IPS-NIHi7 (cell line): ENCODE data around the gene SVBP.

Experiments
- DNase-seq: peaks from one replicate; pipeline ENCODE4 v3.0.0; 2012; ENCODE audit warnings: mixed read lengths; ENCODE audit errors: extremely low spot score

SVBP gene

DNA sequence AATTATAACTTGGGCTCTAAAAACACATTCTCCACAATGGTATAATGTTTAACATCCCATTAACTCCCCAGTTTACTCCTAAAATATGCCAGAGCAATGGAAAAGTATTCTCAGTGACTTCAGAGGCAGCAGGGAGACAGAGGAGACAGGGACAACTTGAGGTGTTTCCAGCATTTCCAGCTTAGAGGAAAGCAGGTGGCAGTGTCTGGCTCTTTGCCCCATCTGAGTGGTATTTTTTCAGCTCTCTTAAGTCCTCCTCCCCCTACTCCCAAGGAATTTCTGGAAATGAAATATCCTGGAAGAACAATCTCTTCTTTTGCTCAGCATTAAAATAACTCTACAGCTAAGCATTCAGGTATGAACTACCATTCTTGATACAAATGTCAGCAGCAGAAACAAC lies 11.0 kb downstream of the SVBP start:
- no peak for DNase-seq

DNA sequence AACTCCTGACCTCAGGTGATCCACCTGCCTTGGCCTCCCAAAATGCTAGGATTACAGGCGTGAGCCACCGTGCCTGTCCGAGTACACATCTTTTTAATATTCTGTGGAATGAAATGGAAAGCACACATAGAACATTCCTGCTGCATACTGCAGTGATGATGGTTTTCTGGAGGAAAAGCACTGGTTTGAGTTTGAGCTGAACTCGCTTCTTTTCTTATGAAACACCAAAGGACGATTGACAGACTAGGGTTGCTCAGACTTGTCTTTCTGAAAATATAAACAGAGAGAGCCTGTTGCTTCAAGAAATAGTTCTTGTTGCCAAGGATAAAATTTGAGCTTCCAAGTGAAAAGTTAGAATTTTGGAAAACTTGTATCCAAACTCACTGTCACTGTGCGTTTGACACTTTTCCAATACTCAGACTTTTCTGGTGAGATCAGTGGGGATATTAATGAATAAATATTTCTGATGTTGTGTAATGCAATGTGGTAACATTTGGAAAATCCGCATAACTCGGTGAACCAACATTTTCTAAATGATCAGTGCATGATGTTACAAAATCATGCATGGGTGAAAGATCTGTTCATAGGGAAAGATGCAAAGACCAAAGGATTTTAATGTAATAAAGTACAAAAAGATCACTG lies 15.2 kb downstream of the SVBP start:
- no peak for DNase-seq

GRCh38 chr1:42797979-42798378 lies 19.2 kb downstream of the SVBP start:
- DNase-seq, result no peak

DNA sequence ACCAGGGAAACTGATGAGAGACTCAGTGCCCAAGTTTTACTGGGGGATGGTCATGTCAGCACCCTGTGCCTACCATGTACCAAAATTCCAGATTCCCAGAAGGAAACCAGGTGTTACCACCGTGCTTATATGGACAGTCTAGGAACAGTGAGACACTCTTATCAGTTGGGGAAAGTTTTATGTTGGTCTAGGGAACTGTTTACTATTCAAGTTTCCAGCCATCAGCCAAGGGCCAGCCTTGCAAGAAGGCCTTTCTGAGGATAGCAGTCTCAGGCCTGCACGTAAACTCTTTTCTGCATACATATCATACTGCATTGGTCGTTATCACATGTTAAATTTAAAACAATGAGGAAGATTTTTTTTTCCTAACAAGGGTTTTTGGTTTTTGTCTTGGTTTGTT lies 19.8 kb downstream of the SVBP start:
- DNase-seq, result no peak

GRCh38 chr1:42793824-42794223 lies 23.4 kb downstream of the SVBP start:
- DNase-seq, result no peak

- DNase-seq, result no peak
These were observed 29.2 kb downstream of the SVBP start for GRCh38 chr1:42788021-42788420.

DNA sequence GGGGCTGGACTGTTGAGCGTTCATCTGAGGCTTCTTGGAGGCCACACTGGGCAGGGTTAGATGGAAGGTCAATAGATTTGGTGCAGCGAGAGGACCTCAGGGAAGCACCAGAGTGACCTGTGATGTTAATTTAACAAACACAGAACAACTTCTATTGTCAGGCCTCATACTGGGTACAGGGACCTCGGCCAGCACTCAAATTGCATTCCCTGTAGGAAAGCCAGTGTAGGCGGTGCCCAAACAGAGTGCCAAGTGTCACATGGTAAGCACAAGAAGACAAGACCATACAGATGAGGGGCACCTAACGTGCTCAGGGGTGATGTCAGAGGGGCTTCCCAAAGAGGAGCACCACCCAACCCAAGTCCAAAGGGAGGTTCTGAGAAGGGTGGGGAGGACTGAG lies 31.1 kb downstream of the SVBP start:
- DNase-seq, result no peak

GRCh38 chr1:42784946-42785693 lies 32.1 kb downstream of the SVBP start, which contains the start of gene TMEM269:
TSS of gene TMEM269 (plus strand) at chr1:42784991. CDS start at chr1:42789894, 4,903 bp downstream.
- DNase-seq, result no peak

- DNase-seq, result no peak
These were observed 32.7 kb downstream of the SVBP start for GRCh38 chr1:42784547-42784945.

DNA sequence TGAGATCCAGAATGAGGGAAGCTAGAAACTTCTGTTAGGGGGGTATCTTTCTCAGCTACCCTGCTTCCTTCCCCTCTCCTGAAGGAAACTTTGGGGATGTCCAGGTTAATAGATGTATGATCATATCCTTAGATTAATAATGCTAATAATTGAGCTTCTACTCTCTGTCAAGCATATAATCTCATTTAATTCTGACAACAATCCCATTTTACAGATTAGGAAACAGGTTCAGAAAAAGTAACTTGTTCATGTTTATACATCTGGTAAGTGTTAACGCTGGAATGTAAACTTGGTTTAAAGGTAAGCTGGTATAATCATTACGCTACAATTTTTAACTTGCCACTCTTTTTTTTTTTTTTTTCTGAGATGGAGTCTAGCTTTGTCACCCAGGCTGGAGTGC lies 34.1 kb downstream of the SVBP start:
- DNase-seq, result no peak

- DNase-seq, result no peak
These were observed 37.0 kb downstream of the SVBP start for GRCh38 chr1:42780176-42780575.

- no peak for DNase-seq
These were observed 37.5 kb downstream of the SVBP start for GRCh38 chr1:42779725-42780124.

DNA sequence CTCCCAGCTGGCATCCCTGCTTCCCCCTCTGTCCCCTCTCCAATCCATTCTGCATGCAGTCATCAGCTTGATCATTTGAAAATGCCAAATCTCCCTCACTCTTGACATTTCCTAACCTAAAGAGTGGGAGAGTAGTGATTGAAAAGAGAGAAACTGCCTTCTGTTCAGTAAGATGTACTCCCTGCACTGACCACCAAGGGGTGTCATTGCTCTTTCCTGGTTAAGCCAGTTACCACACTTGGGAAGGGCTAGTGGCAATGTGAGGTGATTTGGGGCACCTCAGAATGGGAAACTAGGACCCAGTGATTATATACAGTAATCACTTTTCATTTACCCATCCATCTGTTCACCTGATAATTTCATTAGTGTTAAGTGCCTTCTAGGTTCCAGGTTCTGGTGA lies 39.3 kb downstream of the SVBP start:
- peak; percentile 74 for DNase-seq

- no peak for DNase-seq
These were observed 40.7 kb downstream of the SVBP start for GRCh38 chr1:42776502-42776901.

DNA sequence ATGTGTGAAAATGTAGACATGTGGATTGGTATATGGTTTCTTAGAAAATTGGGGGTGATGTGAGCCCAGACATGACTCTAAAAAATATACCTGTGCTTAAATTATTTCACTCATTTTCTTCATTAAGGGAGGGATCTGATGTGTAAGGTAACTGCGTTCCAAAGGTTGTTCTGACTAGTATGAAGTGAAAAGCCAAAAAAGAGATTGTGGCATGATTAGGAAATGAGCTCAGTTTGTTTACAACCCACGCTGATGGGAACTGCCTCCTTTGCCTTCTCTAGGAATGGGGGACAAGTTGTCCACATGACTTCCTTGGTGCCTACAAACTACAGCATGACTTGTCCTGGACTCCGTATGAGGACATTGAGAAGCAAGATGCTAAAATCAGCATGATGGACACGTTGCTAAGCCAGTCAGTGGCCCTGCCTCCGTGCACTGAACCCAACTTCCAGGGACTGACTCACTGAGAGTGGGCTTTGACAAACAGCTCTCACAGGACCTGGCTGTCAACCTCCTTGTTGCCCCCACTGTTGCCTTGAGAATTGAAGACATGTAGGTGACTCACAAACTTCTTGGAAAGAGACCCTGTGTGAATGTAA lies 42.2 kb downstream of the SVBP start:
- DNase-seq, result no peak

DNA sequence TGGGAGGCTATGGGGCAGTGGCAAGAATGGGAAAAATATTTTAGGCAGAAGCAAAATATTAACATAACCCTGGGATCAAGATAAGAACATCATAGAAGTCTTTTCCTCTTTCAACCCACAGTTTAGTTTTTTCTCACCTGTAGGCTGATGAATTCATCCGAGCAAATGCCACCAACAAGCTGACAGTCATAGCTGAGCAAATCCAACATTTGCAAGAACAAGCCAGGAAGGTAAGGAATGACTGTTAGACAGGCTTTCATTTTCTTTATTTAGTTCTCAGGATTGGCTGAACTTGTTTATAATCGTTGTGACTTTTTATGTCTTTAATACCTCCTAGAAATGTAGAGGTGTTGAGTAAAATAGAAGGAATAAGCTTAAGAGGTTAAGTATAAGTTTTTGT lies 43.8 kb downstream of the SVBP start:
- no peak for DNase-seq

DNA sequence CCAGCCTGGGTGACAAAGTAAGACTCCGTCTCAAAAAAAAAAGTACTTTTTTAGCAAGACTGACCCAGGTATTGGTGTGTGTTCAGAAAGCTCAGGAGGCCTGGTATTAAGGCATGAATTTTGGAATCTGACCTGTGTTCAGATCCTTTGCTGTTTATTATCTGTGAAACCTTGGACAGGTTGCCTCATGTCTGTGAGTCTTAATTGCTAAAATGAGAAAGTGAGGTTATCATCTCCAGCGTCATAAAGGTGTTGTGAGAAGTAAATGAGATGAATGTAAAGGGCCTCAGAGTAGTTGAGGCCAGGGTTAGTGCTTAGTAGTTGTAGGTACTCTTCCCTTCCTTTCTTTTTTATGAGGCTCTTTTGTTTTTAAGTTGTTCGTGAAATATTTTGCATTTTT lies 47.4 kb downstream of the SVBP start:
- no peak for DNase-seq

DNA sequence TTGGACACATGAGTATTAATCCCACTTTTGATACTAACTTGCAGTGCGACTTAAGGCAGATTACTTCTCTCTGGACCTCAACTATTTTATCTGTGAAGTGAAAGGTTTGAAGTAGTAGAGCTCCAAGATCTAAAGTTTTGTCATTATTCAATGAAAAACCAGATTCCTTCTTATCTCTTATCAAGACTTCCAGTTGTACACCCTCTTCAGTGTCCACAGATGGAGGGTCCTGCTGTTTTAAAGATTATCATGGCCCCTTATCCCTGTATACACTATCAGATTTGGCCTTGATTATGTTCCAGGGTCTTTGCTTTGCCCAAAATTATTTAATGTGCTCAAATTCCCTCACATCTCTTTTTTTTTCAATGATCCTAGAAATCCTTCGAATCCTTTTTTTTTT lies 49.0 kb downstream of the SVBP start:
- no peak for DNase-seq

DNA sequence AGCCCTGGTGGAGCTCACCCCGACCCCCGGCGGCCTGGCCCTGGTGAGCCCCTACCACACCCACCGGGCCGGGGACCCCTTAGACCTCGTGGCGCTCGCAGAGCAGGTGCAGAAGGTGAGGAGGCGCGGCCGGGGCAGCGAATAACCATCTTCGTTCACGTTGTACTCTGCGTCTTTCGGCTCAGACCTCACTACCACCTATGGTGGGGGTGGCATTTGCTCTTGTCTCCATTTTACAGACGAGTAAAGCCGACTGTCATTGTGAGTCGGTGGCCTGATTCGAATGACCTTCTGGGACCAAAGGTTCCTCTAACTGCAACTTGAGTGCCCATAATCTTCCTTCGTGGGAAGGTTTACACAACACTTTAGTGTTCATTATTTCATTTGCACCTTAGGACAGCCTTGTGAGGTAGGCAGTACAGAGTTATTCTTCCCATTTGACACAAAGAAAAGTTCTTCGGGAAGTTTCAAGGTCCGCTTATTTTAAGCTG lies 49.6 kb downstream of the SVBP start:
- DNase-seq, result no peak

- DNase-seq, result peak; percentile 98
These were observed 50.3 kb downstream of the SVBP start, which contains the start of the genes C1orf50 and P3H1 for GRCh38 chr1:42766741-42767509. TSS of gene C1orf50 (plus strand) at chr1:42767249. CDS start at chr1:42767312, 63 bp downstream. TSS of gene P3H1 (minus strand) at chr1:42767028. CDS start at chr1:42766971, 57 bp downstream.

DNA sequence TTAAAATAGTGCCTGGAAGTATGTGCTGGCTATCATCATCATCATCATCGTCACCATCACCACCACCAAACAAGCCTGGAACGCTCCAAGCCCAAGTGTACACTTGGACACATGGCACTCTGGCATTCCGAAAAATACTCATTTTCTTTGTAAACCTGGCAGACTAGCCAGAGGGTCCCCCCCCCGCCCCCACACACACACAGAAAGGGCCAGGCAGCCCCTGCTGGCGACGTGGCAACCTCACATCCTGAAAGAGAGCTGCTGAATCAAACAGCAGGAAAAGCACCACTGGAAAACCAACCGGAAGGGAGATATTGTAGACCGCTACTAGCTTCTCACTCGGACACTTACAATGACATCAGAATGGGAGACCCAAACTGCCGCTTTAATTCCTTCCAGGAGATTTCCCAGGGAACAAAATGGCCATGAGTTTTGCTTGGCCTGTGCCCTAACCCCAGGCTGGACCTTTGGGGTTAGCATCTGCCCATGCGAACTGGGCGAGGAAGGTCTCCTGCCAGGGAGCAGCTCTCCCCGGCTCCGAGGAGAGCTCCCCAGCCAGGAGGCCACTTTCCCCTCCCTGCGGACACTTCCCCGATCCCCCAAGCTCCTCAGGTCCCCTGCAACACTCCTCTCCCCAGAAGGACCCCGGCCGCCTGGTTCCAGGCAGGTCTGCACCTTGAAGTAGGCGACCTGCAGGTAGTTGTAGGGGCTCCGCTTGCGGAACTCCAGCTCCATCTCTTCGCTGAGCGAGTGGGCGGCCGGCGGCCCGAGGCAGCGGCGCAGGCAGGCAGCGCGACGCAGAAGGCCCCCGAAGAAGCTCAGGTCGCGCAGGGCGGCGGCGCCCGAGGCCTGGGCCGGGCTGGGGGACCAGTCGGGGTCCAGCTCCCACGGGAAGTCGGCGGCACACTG lies 51.1 kb downstream of the SVBP start:
- DNase-seq, result peak; percentile 52
